AG09319 (cell line): Measurements from ENCODE around the gene MRPL23.

Experiments used
- DNase-seq: peaks from one replicate; pipeline ENCODE4 v3.0.0-alpha.2; 2010; ENCODE audit warnings: low read depth; ENCODE audit errors: extremely low read depth
- TF ChIP-seq, protein P1 (sequence below): IDR thresholded peaks from 2 replicates; pipeline ENCODE4 v1.5.1; 2011; ENCODE audit warnings: low read depth, mild to moderate bottlenecking, inconsistent platforms, low read length, moderate library complexity

The MRPL23 gene

DNA sequence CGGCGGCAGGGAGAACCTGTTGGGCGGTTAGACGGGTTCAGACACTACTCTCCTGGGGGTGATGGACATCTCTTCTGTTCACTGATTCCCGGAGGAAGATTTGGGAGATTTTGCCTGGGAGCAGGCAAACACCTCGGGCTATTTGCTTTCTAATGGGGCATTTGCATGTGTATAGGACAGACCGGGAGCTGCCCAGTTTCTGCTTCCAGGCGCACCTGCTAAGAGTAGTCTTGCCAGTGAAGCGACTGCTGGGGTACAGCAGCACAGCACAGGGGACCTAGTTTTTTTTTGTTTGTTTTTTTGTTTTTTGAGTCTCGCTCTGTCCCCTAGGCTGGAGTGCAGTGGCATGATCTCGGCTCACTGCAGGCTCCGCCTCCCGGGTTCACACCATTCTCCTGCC lies 57.3 kb downstream of the MRPL23 start:
- TF ChIP-seq, protein P1, sequence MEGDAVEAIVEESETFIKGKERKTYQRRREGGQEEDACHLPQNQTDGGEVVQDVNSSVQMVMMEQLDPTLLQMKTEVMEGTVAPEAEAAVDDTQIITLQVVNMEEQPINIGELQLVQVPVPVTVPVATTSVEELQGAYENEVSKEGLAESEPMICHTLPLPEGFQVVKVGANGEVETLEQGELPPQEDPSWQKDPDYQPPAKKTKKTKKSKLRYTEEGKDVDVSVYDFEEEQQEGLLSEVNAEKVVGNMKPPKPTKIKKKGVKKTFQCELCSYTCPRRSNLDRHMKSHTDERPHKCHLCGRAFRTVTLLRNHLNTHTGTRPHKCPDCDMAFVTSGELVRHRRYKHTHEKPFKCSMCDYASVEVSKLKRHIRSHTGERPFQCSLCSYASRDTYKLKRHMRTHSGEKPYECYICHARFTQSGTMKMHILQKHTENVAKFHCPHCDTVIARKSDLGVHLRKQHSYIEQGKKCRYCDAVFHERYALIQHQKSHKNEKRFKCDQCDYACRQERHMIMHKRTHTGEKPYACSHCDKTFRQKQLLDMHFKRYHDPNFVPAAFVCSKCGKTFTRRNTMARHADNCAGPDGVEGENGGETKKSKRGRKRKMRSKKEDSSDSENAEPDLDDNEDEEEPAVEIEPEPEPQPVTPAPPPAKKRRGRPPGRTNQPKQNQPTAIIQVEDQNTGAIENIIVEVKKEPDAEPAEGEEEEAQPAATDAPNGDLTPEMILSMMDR, result no peak
- DNase-seq, result no peak
